ENCODE measurements around the gene GPRC5A. TPM values are rescaled to one million over a fixed set of nuclear protein-coding genes. Genes with fewer than 3 reads are reported as not detected.

GPRC5A gene
- total RNA-seq, 1 donor from 2014 or later = not detected

GRCh38 chr12:12887471-12887870 is 3.9 kb upstream of the GPRC5A start:
- Mint-ChIP-seq H3K27me3 (peaks cover 34% of the 10 kb centered on the region), H3K9me3 (no peaks in the 10 kb centered on the region), H3K4me1 (peaks cover 12% of the 10 kb centered on the region), H3K4me3 (no peak overlapping the region), H3K27ac (no peak overlapping the region), H3K36me3 (ENCODE audit: low read depth) (no peaks in the 10 kb centered on the region)
- POLR2A ChIA-PET = no interaction called here
- no peak for ATAC-seq (ENCODE audit: low read depth)
- DNase-seq = no peak
- intact Hi-C loops (cut with micrococcal nuclease) = no loop called here
- TF ChIP-seq CTCF (IDR thresholded peaks at IDR 0.05) = no peak
- CTCF ChIA-PET = interaction anchor here (1.3 kb wide), 1 partner anchor 9 kb away, joined by 3 read pairs; no protein-coding TSS in a partner anchor

GRCh38 chr12:12889701-12890100 is 1.7 kb upstream of the GPRC5A start:
- Mint-ChIP-seq H3K4me1 (peaks cover 12% of the 10 kb centered on the region), H3K36me3 (ENCODE audit: low read depth) (no peaks in the 10 kb centered on the region), H3K27ac (no peak overlapping the region), H3K9me3 (no peaks in the 10 kb centered on the region), H3K4me3 (no peak overlapping the region), H3K27me3 (peaks cover 43% of the 10 kb centered on the region)
- no peak for TF ChIP-seq CTCF (IDR thresholded peaks at IDR 0.05)
- intact Hi-C loops (cut with micrococcal nuclease) = loop anchor here (5.0 kb wide), 1 partner anchor 102 kb away; the partner anchor contains the start of gene APOLD1
- CTCF ChIA-PET = no interaction called here
- DNase-seq (no peak), ATAC-seq (ENCODE audit: low read depth) (no peak)
- POLR2A ChIA-PET = no interaction called here

GRCh38 chr12:12890543-12891079 is 751 bp upstream of the GPRC5A start:
- Mint-ChIP-seq H3K27me3 (peaks cover 46% of the 10 kb centered on the region), H3K4me3 (peak overlapping the region; percentile 81), H3K9me3 (no peaks in the 10 kb centered on the region), H3K36me3 (ENCODE audit: low read depth) (no peaks in the 10 kb centered on the region), H3K4me1 (peaks cover 12% of the 10 kb centered on the region), H3K27ac (no peak overlapping the region)
- CTCF ChIA-PET = interaction anchor here (1.0 kb wide), 1 partner anchor 321 kb away, joined by 3 read pairs; no protein-coding TSS in a partner anchor
- intact Hi-C loops (cut with micrococcal nuclease) = loop anchor here (1.0 to 5.0 kb wide), 2 partner anchors 19 to 103 kb away; partner anchors contain the start of gene APOLD1
- TF ChIP-seq CTCF (IDR thresholded peaks at IDR 0.05) = no peak
- DNase-seq (no peak), ATAC-seq (ENCODE audit: low read depth) (no peak)
- POLR2A ChIA-PET = no interaction called here

GRCh38 chr12:12891881-12892355 is 556 bp downstream of the GPRC5A start:
- Mint-ChIP-seq H3K27me3 (peaks cover 44% of the 10 kb centered on the region), H3K4me1 (peaks cover 12% of the 10 kb centered on the region), H3K4me3 (no peak overlapping the region), H3K27ac (no peak overlapping the region), H3K36me3 (ENCODE audit: low read depth) (no peaks in the 10 kb centered on the region), H3K9me3 (no peaks in the 10 kb centered on the region)
- ATAC-seq (ENCODE audit: low read depth) (no peak), DNase-seq (no peak)
- ChIA-PET CTCF (no interaction called here), POLR2A (interaction anchor here (0.7 kb wide), 1 partner anchor 102 kb away, joined by 4 read pairs; no protein-coding TSS in a partner anchor)
- no peak for TF ChIP-seq CTCF (IDR thresholded peaks at IDR 0.05)
- intact Hi-C loops (cut with micrococcal nuclease) = loop anchor here (1.0 to 5.0 kb wide), 2 partner anchors 17 to 105 kb away; partner anchors contain the start of gene APOLD1

GRCh38 chr12:12892681-12893141 is 1.3 kb downstream of the GPRC5A start:
- ChIA-PET CTCF (no interaction called here), POLR2A (no interaction called here)
- intact Hi-C loops (cut with micrococcal nuclease) = loop anchor here (5.0 kb wide), 1 partner anchor 105 kb away; the partner anchor contains the start of gene APOLD1
- Mint-ChIP-seq H3K27ac (no peak overlapping the region), H3K4me1 (peaks cover 12% of the 10 kb centered on the region), H3K27me3 (peaks cover 47% of the 10 kb centered on the region), H3K36me3 (ENCODE audit: low read depth) (no peaks in the 10 kb centered on the region), H3K9me3 (no peaks in the 10 kb centered on the region), H3K4me3 (no peak overlapping the region)
- no peak for ATAC-seq (ENCODE audit: low read depth)
- no peak for DNase-seq
- no peak for TF ChIP-seq CTCF (IDR thresholded peaks at IDR 0.05)

Measured in activated B cell treated with CpG ODN at 0.5 μM for 24 hours (primary cell).